GM20000 (cell line): ENCODE results near the gene HORMAD2.
A peak's percentile ranks its signal among the peaks of the same experiment; 100 is the strongest.

Source experiments
- DNase-seq: peaks from one replicate; pipeline ENCODE4 v3.0.0; 2012; ENCODE audit warnings: low spot score
- TF ChIP-seq, protein P1 (sequence below): IDR thresholded peaks from 2 replicates; pipeline ENCODE4 v1.5.1; 2012; ENCODE audit warnings: mild to moderate bottlenecking, control low read depth; ENCODE audit errors: extremely low read depth, missing control alignments

The HORMAD2 gene

DNA sequence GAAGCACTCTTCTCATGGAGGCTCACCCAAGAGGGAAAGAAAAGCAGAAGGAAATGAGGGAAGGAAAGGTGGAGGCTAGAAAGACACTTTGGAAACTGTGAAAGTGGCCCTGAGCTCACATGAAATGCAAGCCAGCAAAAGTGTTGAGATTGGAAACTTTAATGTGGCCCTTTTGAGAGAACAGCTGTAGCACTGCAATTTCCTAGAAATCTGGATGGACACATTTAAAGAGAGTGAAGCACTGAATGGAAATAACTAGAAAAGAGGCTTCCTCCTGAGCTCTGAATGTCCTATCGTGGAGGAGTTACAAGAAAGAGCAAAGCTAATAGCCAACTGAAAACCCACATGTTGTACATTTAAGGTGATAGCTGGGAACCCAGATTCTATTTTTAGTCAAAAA lies 110.3 kb downstream of the HORMAD2 start:
- no peak for DNase-seq
- TF ChIP-seq, protein P1, sequence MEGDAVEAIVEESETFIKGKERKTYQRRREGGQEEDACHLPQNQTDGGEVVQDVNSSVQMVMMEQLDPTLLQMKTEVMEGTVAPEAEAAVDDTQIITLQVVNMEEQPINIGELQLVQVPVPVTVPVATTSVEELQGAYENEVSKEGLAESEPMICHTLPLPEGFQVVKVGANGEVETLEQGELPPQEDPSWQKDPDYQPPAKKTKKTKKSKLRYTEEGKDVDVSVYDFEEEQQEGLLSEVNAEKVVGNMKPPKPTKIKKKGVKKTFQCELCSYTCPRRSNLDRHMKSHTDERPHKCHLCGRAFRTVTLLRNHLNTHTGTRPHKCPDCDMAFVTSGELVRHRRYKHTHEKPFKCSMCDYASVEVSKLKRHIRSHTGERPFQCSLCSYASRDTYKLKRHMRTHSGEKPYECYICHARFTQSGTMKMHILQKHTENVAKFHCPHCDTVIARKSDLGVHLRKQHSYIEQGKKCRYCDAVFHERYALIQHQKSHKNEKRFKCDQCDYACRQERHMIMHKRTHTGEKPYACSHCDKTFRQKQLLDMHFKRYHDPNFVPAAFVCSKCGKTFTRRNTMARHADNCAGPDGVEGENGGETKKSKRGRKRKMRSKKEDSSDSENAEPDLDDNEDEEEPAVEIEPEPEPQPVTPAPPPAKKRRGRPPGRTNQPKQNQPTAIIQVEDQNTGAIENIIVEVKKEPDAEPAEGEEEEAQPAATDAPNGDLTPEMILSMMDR: no peak

- TF ChIP-seq, protein P1: no peak
- no peak for DNase-seq
Measured at GRCh38 chr22:30191040-30191701, 110.9 kb downstream of the HORMAD2 start.

DNA sequence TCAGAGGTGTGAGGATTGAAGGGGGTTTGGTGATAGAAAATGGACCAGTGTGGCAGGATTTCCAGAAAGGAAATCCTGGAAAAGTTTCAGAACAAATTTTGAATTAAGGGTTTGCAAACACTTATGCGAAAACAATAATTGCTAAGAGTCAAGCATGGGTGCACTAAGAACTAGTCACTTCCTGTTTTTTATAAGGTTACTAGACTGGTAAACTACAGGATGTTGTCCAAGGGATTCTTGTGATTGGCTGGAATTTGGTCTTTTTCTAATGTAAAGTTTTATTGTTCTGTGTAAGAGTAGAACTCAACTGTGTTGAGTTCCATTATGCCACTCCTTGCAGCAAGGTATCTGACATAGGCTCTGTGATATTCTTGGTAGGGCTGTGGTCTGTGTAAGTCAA lies 112.2 kb downstream of the HORMAD2 start:
- no peak for DNase-seq
- TF ChIP-seq, protein P1: no peak

- DNase-seq: no peak
- TF ChIP-seq, protein P1: no peak
Measured at GRCh38 chr22:30193031-30193775, 112.9 kb downstream of the HORMAD2 start.

DNA sequence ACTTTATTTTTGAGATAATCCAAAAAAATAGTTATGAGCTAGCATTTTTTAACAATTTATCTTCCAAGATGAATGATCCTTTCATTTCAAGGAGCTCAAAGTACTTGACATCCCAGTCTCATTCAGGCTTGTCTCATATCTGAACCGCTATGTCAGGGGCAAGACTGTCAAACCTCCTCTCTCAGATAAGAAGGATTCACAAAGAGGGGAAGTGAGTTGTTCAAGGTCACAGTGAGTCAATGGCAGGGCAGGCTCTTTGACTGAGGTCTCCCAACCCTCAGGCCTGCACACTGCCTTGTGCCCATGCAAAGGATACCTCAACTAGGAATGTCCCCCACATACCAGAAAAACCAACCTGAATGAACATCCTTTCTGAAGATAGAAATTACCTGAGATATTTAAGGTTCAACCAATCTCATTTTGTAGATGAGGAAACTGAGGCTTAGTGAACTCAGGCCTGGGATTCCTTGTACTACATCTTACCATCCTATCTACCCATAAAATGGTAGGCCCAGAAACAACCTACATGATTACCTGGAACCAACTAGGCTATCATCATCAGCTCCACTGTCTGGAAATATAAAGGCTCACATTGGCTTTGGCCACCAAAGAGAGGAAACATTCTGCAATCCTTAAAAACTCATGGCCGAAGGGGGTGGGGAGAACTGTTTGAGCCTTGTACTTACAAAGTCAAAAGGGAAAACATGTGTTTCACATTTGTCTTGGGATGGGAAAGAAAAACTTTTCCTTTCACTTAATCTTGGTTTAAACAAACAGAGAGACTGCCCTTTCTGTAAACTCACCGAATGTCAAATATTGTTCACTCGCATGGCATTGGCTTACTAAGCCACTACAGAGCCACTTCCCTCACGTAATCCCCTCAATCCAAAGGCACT lies 115.2 kb downstream of the HORMAD2 start:
- no peak for DNase-seq
- TF ChIP-seq, protein P1: no peak

- peak; percentile 64 for DNase-seq
- TF ChIP-seq, protein P1: no peak
Measured at GRCh38 chr22:30196141-30196879, 116.0 kb downstream of the HORMAD2 start.
